Fibroblast of lung (primary cell): ENCODE data around the gene GPR42. TPM values are rescaled to one million over a fixed set of nuclear protein-coding genes. Genes with fewer than 3 reads are reported as not detected.

Source experiments
- DNase-seq, 2 donors: peaks; one replicate each; pipeline versions ENCODE4 v3.0.0 to v3.0.0-alpha.2; 2010; ENCODE audit warnings: low read depth in 2 of 2
- H2AFZ ChIP-seq: 2 replicates; pipeline ENCODE4 v1.5.1; 2012; ENCODE audit warnings: low read length, control low read depth, inconsistent platforms
- H3K27ac ChIP-seq: 2 replicates; pipeline ENCODE4 v1.5.1; 2011; ENCODE audit warnings: low read length, control low read depth; ENCODE audit not compliant: insufficient read depth
- H3K27me3 ChIP-seq: 2 replicates; pipeline ENCODE4 v1.5.1; 2011; ENCODE audit warnings: mild to moderate bottlenecking, low read length; ENCODE audit not compliant: control insufficient read depth, insufficient read depth
- H3K36me3 ChIP-seq: 2 replicates; pipeline ENCODE4 v1.5.1; 2011; ENCODE audit warnings: low read length; ENCODE audit not compliant: control insufficient read depth, insufficient read depth
- H3K4me1 ChIP-seq: 2 replicates; pipeline ENCODE4 v1.5.1; 2011; ENCODE audit warnings: low read length; ENCODE audit not compliant: control insufficient read depth, insufficient read depth; ENCODE audit errors: extremely low read depth
- H3K4me2 ChIP-seq: 2 replicates; pipeline ENCODE4 v1.5.1; 2011; ENCODE audit warnings: low read length, control low read depth; ENCODE audit not compliant: insufficient read depth; ENCODE audit errors: extremely low read depth
- H3K4me3 ChIP-seq, 4 experiments: fragments of 200-600 bp in 1 of 4; sonication (generic) in 1 of 4; replicated peaks in 1 of 4; 2 replicates each; pipeline ENCODE4 v1.5.1; 2011 to 2016; ENCODE audit warnings: low read length in 4 of 4, low read depth in 3 of 4, mild to moderate bottlenecking in 3 of 4, control low read depth in 2 of 4, inconsistent platforms in 1 of 4, mixed read lengths in 1 of 4; ENCODE audit not compliant: insufficient read depth in 1 of 4; ENCODE audit errors: control extremely low read depth in 1 of 4
- H3K79me2 ChIP-seq: 2 replicates; pipeline ENCODE4 v1.5.1; 2012; ENCODE audit warnings: mild to moderate bottlenecking, low read length, inconsistent platforms; ENCODE audit not compliant: control insufficient read depth, insufficient read depth
- H3K9ac ChIP-seq: 2 replicates; pipeline ENCODE4 v1.5.1; 2011; ENCODE audit warnings: mild to moderate bottlenecking, low read length, control low read depth; ENCODE audit not compliant: insufficient read depth
- H3K9me3 ChIP-seq: 2 replicates; pipeline ENCODE4 v1.5.1; 2012; ENCODE audit warnings: low read depth, low read length; ENCODE audit not compliant: control insufficient read depth, insufficient read depth
- H4K20me1 ChIP-seq: 2 replicates; pipeline ENCODE4 v1.5.1; 2011; ENCODE audit warnings: low read length; ENCODE audit not compliant: control insufficient read depth, insufficient read depth; ENCODE audit errors: extremely low read depth
- CTCF ChIP-seq, 2 donors: IDR thresholded peaks in 1 of 2; conservative IDR thresholded peaks in 1 of 2; 1 replicate in 1 of 2; 2 replicates in 1 of 2; pipeline ENCODE4 v1.5.1; 2011 to 2012; ENCODE audit warnings: low read length in 2 of 2, control low read depth in 1 of 2, inconsistent platforms in 1 of 2, low read depth in 1 of 2, mild to moderate bottlenecking in 1 of 2
- EZH2 ChIP-seq: IDR thresholded peaks from 2 replicates; pipeline ENCODE4 v1.5.1; 2012; ENCODE audit warnings: low read length, control low read depth, mild to moderate bottlenecking; ENCODE audit errors: missing control alignments
- polyA plus RNA-seq, 2 donors: library from polyadenylated mRNA; depleted of rRNA in 1 of 2; stranded (reverse) in 1 of 2; unstranded in 1 of 2; fragments of >200 nt; gene quantifications; 2 replicates each; pipeline ENCODE4 v1.2.1, GENCODE V29; 2011 to 2012; ENCODE audit warnings: missing spikeins in 1 of 2
- total RNA-seq: library from RNA; depleted of rRNA; stranded (reverse); fragments of >200 nt; gene quantifications from 2 replicates; pipeline ENCODE4 v1.2.1, GENCODE V29; 2014

Gene GPR42
- total and polyA plus RNA-seq, 2 donors (not counting 1 experiment from before 2014, with no cell fraction given): not detected

DNA sequence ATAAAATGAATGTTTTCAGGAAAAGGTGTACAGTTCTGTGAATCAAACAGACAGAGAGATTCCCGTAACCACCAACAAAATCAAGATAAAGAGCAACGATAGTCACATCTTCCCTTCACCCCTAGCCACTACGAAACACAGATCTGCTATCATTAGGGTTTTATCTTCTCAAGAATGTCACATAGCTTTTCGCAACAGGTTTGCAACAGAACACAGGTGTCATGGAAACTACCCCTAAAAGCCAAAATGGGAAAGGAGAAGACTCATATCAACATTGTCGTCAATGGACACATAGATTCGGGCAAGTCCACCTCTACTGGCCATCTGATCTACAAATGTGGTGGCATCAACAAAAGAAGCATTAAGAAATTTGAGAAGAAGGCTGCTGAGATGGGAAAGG is 11.1 kb downstream of the GPR42 start:
- no peak for DNase-seq
- Histone ChIP-seq H3K4me3 (no peak overlapping the region), H3K27ac (no peak overlapping the region), H3K27me3 (no peaks in the 10 kb centered on the region), H3K4me1 (no peaks in the 10 kb centered on the region), H3K9me3 (no peaks in the 10 kb centered on the region), H2AFZ (no peak overlapping the region), H3K79me2 (no peaks in the 10 kb centered on the region), H3K36me3 (no peaks in the 10 kb centered on the region), H3K9ac (no peak overlapping the region), H4K20me1 (no peaks in the 10 kb centered on the region), H3K4me2 (no peak overlapping the region)
- TF ChIP-seq EZH2: no peak
- TF ChIP-seq CTCF (conservative IDR thresholded peaks at IDR 0.05 in 1 of 2, IDR thresholded peaks at IDR 0.05 in 1 of 2; ENCODE audit: low read depth in 1 of 2, low read length in 2 of 2): no peak

DNA sequence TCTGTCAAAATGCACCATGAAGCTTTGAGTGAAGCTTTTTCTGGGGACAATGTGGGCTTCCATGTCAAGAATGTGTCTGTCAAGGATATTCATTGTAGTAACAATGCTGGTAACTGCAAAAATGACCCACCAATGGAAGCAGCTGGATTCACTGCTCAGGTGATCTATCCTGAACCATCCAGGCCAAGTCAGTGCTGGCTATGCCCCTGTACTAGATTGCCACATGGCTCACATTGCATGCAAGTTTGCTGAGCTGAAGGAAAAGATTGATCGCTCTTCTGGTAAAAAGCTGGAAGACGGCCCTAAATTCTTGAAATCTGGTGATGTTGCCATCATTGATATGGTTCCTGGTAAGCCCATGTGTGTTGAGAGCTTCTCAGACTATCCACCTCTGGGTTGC is 12.7 kb downstream of the GPR42 start:
- H3K4me3 ChIP-seq: no peak overlapping the region
- H3K4me1 ChIP-seq: no peaks in the 10 kb centered on the region
- no peaks in the 10 kb centered on the region for H3K79me2 ChIP-seq
- no peaks in the 10 kb centered on the region for H4K20me1 ChIP-seq
- no peak overlapping the region for H3K9ac ChIP-seq
- H3K9me3 ChIP-seq: no peaks in the 10 kb centered on the region
- DNase-seq: no peak
- TF ChIP-seq EZH2 (no peak), CTCF (conservative IDR thresholded peaks at IDR 0.05 in 1 of 2, IDR thresholded peaks at IDR 0.05 in 1 of 2; ENCODE audit: low read depth in 1 of 2, low read length in 2 of 2) (no peak)
- no peaks in the 10 kb centered on the region for H3K27me3 ChIP-seq
- no peak overlapping the region for H3K4me2 ChIP-seq
- H2AFZ ChIP-seq: no peak overlapping the region
- no peak overlapping the region for H3K27ac ChIP-seq
- H3K36me3 ChIP-seq: no peaks in the 10 kb centered on the region

DNA sequence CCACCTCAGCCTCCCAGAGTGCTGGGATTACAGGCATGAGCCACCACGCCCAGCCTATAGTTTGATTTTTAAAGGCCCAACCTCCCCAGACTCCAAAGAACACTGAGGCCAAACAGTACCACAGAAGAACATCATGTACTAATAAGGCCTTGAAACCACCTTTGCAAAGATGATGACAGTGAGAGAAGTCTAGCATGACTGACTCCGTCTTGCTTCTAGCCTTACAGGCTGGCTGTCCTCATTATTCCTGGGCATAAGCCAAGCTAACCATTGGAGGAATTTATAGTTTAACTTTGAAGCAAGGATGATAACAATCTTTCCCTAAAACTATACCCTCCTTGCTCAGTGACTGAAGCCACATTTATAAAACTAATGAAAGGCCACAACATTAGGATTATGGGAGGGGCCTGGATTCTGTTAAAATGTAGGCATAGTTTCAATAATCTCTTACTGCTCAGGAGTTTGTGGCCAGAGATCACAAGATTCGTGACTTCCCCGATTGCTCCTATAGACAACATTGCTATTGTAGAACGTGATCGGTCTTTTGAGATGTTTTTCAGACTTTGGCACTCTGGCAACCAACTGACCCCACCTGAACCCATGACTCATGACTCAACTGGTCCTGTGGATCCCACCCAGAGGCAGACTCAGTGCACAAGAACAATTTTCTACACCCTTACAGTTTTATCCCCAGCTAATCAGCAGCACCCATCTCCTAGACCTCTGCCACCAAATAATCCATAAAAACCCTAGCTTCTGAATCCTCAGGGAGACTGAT is 17.6 kb downstream of the GPR42 start:
- Histone ChIP-seq H3K27ac (no peak overlapping the region), H3K79me2 (no peaks in the 10 kb centered on the region), H2AFZ (no peak overlapping the region), H3K9me3 (no peaks in the 10 kb centered on the region), H4K20me1 (no peaks in the 10 kb centered on the region), H3K4me2 (no peak overlapping the region), H3K9ac (no peak overlapping the region), H3K27me3 (no peaks in the 10 kb centered on the region), H3K4me3 (no peak overlapping the region), H3K4me1 (no peaks in the 10 kb centered on the region), H3K36me3 (no peaks in the 10 kb centered on the region)
- no peak for TF ChIP-seq CTCF (conservative IDR thresholded peaks at IDR 0.05 in 1 of 2, IDR thresholded peaks at IDR 0.05 in 1 of 2; ENCODE audit: low read depth in 1 of 2, low read length in 2 of 2)
- no peak for TF ChIP-seq EZH2
- no peak for DNase-seq
